Activated CD4-positive, alpha-beta T cell treated with anti-CD3 and anti-CD28 coated beads for 48 hours (primary cell): ENCODE results near the gene TNFAIP3.
"Not testable (repeated sequence)": the region's sequence is repeated elsewhere in the genome, so short reads cannot be mapped to it uniquely, and the experiment has no call there.

Source experiments
- DNase-seq: peaks from one replicate; pipeline ENCODE4 v3.0.0-alpha.2; 2020

The TNFAIP3 gene

GRCh38 chr6:137879885-137880745, 13.1 kb downstream of the TNFAIP3 start:
- DNase-seq, result no peak

DNA sequence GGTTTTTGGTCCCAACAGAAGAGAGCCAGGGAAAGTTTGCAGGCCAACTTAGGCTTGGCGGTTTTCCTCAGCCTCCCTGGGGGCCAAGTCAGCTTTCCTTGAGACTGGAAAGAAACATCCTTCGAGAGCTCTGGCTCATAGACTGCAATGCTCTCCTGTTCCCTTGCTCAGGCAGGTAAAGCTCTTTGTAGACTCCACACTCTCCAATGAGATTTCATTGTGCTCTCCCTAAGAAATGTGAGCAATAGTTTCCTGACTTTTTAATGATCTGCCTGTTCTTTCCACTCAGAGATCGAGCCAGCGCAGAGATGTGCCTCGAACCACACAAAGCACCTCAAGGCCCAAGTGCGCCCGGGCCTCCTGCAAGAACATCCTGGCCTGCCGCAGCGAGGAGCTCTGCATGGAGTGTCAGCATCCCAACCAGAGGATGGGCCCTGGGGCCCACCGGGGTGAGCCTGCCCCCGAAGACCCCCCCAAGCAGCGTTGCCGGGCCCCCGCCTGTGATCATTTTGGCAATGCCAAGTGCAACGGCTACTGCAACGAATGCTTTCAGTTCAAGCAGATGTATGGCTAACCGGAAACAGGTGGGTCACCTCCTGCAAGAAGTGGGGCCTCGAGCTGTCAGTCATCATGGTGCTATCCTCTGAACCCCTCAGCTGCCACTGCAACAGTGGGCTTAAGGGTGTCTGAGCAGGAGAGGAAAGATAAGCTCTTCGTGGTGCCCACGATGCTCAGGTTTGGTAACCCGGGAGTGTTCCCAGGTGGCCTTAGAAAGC, 13.9 kb downstream of the TNFAIP3 start:
- no peak for DNase-seq

GRCh38 chr6:137881522-137881886, 14.4 kb downstream of the TNFAIP3 start:
- no peak for DNase-seq

- no peak for DNase-seq
Observed at GRCh38 chr6:137882225-137882961, 15.3 kb downstream of the TNFAIP3 start.

- no peak for DNase-seq
Observed at GRCh38 chr6:137883400-137884148, 16.5 kb downstream of the TNFAIP3 start.

GRCh38 chr6:137884149-137884909, 17.3 kb downstream of the TNFAIP3 start:
- no peak for DNase-seq

GRCh38 chr6:137884910-137885229, 17.8 kb downstream of the TNFAIP3 start:
- not testable (repeated sequence) for DNase-seq

- DNase-seq, result not testable (repeated sequence)
Observed at GRCh38 chr6:137886226-137886625, 19.2 kb downstream of the TNFAIP3 start.

DNA sequence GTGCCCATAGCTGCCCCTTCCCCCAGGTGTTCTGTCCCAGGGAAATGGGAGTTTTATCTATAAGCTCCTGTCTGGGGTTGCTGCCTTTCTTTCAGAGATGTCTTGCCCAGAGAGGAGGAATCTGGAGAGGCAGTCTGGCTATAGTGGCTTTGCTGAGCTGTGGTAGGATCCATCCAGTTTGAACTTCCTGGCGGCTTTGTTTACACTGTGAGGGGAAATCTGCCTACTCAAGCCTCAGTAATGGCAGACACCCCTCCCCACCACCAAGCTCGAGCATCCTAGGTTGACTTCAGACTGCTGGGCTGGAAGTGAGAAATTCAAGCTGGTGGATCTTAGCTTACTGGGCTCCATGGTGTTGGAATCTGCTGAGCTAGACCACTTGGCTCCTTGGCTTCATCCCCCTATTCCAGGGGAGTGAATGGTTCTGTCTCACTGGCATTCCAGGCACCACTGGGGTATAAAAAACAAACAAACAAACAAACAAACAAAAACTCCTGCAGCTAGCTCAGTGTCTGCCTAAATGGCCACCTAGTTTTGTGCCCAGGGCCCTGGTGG, 24.0 kb downstream of the TNFAIP3 start:
- no peak for DNase-seq

- DNase-seq, result no peak
Observed at GRCh38 chr6:137892271-137892708, 25.2 kb downstream of the TNFAIP3 start.

DNA sequence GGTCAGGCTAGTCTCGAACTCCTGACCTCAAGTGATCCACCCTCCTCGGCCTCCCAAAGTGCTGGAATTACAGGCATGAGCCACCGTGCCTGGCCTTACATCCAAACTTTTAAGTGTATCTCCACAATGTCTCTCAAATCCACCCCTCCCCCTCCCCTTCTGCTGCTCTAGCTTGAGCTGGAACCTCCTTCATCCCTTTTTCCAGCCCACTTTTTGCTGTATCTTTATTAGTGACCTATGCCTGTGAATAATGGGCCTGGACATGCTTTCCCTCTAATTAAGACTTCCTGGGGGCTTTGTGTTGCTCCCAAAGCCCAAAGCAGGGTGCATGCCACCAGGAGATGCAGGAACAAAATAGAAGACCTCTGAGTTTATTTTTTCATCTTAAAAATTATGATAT, 26.1 kb downstream of the TNFAIP3 start:
- DNase-seq, result no peak

GRCh38 chr6:137893726-137894125, 26.7 kb downstream of the TNFAIP3 start:
- DNase-seq, result no peak

- DNase-seq, result not testable (repeated sequence)
Observed at GRCh38 chr6:137894378-137894777, 27.3 kb downstream of the TNFAIP3 start.

- no peak for DNase-seq
Observed at GRCh38 chr6:137894779-137895385, 27.8 kb downstream of the TNFAIP3 start.

- no peak for DNase-seq
Observed at GRCh38 chr6:137896647-137897046, 29.6 kb downstream of the TNFAIP3 start.

- DNase-seq, result no peak
Observed at GRCh38 chr6:137900815-137901214, 33.8 kb downstream of the TNFAIP3 start.

DNA sequence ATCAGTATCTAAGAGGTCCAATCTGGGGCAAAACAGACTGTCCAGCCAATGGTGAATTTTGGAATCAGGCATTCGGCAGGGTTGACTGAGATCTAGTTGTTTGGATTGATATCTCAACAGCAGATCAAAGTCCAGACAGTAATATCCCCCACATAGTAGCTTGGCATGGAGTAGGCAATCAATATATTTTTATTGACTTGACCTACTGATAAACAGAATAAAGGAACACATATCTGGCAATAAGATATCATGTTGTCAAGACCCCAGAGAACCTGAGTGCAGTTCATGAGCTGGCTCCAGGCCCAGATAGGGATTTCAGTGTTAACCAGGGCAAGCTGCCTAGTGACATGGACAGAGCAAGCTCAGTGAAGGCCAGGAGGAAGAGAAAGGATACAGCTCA, 34.4 kb downstream of the TNFAIP3 start:
- DNase-seq, result no peak

DNA sequence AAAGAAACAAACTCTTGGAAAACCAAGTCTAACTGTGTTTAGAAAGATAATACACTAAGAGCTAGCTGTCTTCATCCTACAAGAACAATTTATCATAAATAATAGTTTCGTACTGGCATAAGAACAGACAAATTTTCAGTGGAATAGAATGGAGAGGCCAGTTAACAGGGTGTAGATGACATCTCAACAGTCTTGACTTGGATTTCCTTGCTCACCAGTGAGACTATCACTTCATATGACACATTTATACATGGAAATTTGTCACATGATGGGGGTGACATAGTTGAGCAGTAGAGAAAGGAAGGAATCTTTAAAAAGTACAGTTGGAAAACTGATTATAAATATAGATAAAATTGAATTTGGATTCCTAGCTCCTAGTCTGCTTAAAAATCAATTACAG, 35.6 kb downstream of the TNFAIP3 start:
- no peak for DNase-seq

GRCh38 chr6:137903274-137903932, 36.3 kb downstream of the TNFAIP3 start:
- DNase-seq, result no peak
